ENCODE data around the gene C2orf81. TPM values are rescaled to one million over a fixed set of nuclear protein-coding genes. Genes with fewer than 3 reads are reported as not detected.
"Not testable (repeated sequence)": the region's sequence is repeated elsewhere in the genome, so short reads cannot be mapped to it uniquely, and the experiment has no call there.

The C2orf81 gene
- 1 to 10 TPM in 2 of 4 donors, under 1 TPM in 2; 0.48 to 1.4 (median 1.0) TPM for total RNA-seq

- peak; percentile 87 for ATAC-seq (ENCODE audit: low FRiP score)
- no peak for TF ChIP-seq CTCF (IDR thresholded peaks at IDR 0.05)
- peak; percentile 56 for DNase-seq (ENCODE audit: low spot score)
Measured at GRCh38 chr2:74421221-74421870, at the start of gene C2orf81, which contains the start of gene WDR54. Gene C2orf81 (minus strand): TSS chr2:74421619. CDS start chr2:74421560, 59 bp downstream. Gene WDR54 (plus strand): TSS chr2:74421730. CDS start chr2:74422154, 424 bp downstream.

- ATAC-seq (ENCODE audit: low FRiP score); DNase-seq (ENCODE audit: low spot score): not testable (repeated sequence)
Measured at GRCh38 chr2:74470742-74471141, 49.3 kb upstream of the C2orf81 start.

- ATAC-seq (ENCODE audit: low FRiP score) (no peak), DNase-seq (ENCODE audit: low spot score) (no peak)
- TF ChIP-seq CTCF (IDR thresholded peaks at IDR 0.05): no peak
Measured at GRCh38 chr2:74464406-74464805, 43.0 kb upstream of the C2orf81 start.

- no peak for DNase-seq (ENCODE audit: low spot score)
- ATAC-seq (ENCODE audit: low FRiP score): no peak
- no peak for TF ChIP-seq CTCF (IDR thresholded peaks at IDR 0.05)
Measured at GRCh38 chr2:74462786-74463105, 41.3 kb upstream of the C2orf81 start.

- TF ChIP-seq CTCF (IDR thresholded peaks at IDR 0.05): no peak
- ATAC-seq (ENCODE audit: low FRiP score): no peak
- DNase-seq (ENCODE audit: low spot score): no peak
Measured at GRCh38 chr2:74462054-74462785, 40.8 kb upstream of the C2orf81 start.

- no peak for TF ChIP-seq CTCF (IDR thresholded peaks at IDR 0.05)
- ATAC-seq (ENCODE audit: low FRiP score) (no peak), DNase-seq (ENCODE audit: low spot score) (no peak)
Measured at GRCh38 chr2:74461187-74462053, 40.0 kb upstream of the C2orf81 start.

- ATAC-seq (ENCODE audit: low FRiP score); DNase-seq (ENCODE audit: low spot score): not testable (repeated sequence)
Measured at GRCh38 chr2:74460187-74460586, 38.8 kb upstream of the C2orf81 start.

GRCh38 chr2:74459503-74460118, 38.2 kb upstream of the C2orf81 start:
- not testable (repeated sequence) for ATAC-seq (ENCODE audit: low FRiP score); DNase-seq (ENCODE audit: low spot score)
